ENCODE data around the gene SLC16A10. TPM values are rescaled to one million over a fixed set of nuclear protein-coding genes. Genes with fewer than 3 reads are reported as not detected.

SLC16A10 gene
- total and polyA plus RNA-seq, 2 of the 4 experiments (the other 2 are of a cell fraction) = not detected

DNA sequence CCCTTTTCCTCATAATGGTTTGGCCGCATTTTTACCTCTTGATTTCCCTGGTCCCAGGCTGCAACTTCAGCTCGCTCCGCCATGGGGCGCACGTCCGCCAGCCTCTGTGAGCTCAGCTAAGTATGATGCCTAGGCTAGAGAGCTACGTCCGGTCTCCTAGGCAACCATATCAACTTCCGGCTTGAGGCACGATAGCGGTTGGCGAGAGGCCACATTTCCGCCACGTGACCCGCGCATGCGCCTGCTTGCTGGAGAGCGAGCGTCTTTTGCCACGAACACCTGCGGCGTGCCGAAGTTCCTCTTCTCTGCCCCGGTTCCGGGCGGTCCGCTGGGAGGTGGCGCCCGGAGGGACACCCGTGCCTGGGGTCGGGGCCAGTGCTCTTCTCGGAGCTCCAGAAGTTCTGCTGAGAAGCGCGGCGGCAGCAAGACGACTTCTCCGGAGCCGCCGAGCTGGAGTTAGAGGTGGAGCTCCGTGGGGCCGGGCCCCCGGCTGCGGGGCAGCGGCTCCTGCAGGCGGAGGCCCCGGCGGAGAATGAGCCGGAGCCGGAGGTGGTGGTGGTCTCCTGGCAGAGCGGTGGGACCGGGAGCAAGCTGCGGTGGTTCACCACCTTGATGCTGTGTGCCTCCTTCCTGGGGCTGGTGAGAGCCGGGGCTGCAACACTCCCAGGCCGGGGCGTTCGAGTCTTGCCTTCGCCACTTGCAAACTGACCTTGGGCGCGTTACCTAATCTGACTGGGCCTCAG is 172.0 kb downstream of the SLC16A10 start:
- no peak overlapping the region for H3K23ac ChIP-seq (ENCODE audit: low read depth, low read length)
- H2AK9ac ChIP-seq (replicated peaks; ENCODE audit: low read depth, low read length, poor library complexity) = peak overlapping the region; percentile 96
- H2BK20ac ChIP-seq (ENCODE audit: low read depth, low read length) = no peak overlapping the region
- peak overlapping the region; percentile 76 for H2BK120ac ChIP-seq (ENCODE audit: low read depth, low read length)
- H3K9me3 ChIP-seq (ENCODE audit: control insufficient read depth, insufficient read depth, low read length) = no peaks in the 10 kb centered on the region
- H2AFZ ChIP-seq (replicated peaks; ENCODE audit: low read length, poor library complexity) = peak overlapping the region; percentile 96
- H3K18ac ChIP-seq (ENCODE audit: low read depth, low read length) = no peak overlapping the region
- dilution Hi-C loops (cut with HindIII; ENCODE audit: low sequenced_read_pairs, unreplicated experiment) (no loop called here), intact Hi-C loops (cut with micrococcal nuclease) (loop anchor here (1.0 to 5.0 kb wide), 5 partner anchors 202 to 784 kb away; partner anchors contain the start of gene REV3L), in situ Hi-C loops (cut with MboI; ENCODE audit: low sequenced_read_pairs) (no loop called here)
- H2BK15ac ChIP-seq (ENCODE audit: low read depth, low read length) = 0 out of 3 replicates have a peak overlapping the region, but pooled peaks have one; percentile 18
- ChIA-PET CTCF (interaction anchor here (0.8 to 1.9 kb wide), 16 partner anchors 9 to 383 kb away, joined by 3 to 6 read pairs (median 4); partner anchors contain the start of genes RPF2 and TRAF3IP2), POLR2A (ENCODE audit: unreplicated experiment) (no interaction called here)
- no peak overlapping the region for H2AK5ac ChIP-seq (ENCODE audit: low read depth, low read length)
- H3K4ac ChIP-seq (ENCODE audit: low read depth, low read length) = peak overlapping the region; percentile 59
- H3K36me3 ChIP-seq (ENCODE audit: control insufficient read depth, insufficient read depth, low read length) = no peaks in the 10 kb centered on the region
- H3K27ac ChIP-seq (ENCODE audit: insufficient read depth, low read length) = peak overlapping the region; percentile 56
- H3K56ac ChIP-seq (ENCODE audit: extremely low read depth, insufficient read depth, low read length) = 0 out of 2 replicates have a peak overlapping the region, but pooled peaks have one; percentile 26
- peak; percentile 98 for ATAC-seq (ENCODE audit: low read depth)
- peak overlapping the region in 1 of 2 experiments; percentile 76; a peak in 1 of 4 replicates for H4K8ac ChIP-seq (ENCODE audit: low read depth in 2 of 2, low read length in 2 of 2)
- H3K27me3 ChIP-seq (ENCODE audit: control insufficient read depth, insufficient read depth, low read length) = no peaks in the 10 kb centered on the region
- 1% methylated on average over 27 of the region's 59 CpGs; no CpG with 5 or more reads in 1 of the 2 experiments for WGBS, 2 experiments (ENCODE audit: extremely low coverage in 2 of 2, insufficient read length in 1 of 2)
- BruUV-seq (replicated peaks) = TSS peak; percentile 67
- H3K4me1 ChIP-seq (ENCODE audit: control insufficient read depth, insufficient read depth, low read length) = peaks cover 10% of the 10 kb centered on the region
- peak overlapping the region; percentile 31 for H3K9ac ChIP-seq (ENCODE audit: low read depth, low read length)
- H4K91ac ChIP-seq (ENCODE audit: insufficient read depth, low read depth, low read length) = peak overlapping the region; percentile 34; the same call in 1 of the 2 replicates
- H3K14ac ChIP-seq (replicated peaks; ENCODE audit: low read depth, low read length) = peak overlapping the region; percentile 85
- peaks cover 3 to 35% of the 10 kb centered on the region in 2 experiments; a peak in 3 of 4 replicates for H3K79me1 ChIP-seq (ENCODE audit: low read depth in 1 of 2, low read length in 2 of 2)
- H2BK5ac ChIP-seq (ENCODE audit: low read depth, low read length, poor library complexity, severe bottlenecking) = peak overlapping the region; percentile 51
- no peaks in the 10 kb centered on the region for H3K9me1 ChIP-seq (ENCODE audit: insufficient read depth, low read length)
- H3K4me3 ChIP-seq (ENCODE audit: insufficient read depth, low read depth, low read length) = peak overlapping the region; percentile 62
- H4K5ac ChIP-seq (ENCODE audit: low read depth, low read length) = no peak overlapping the region
- peak; percentile 99 for DNase-seq
- peaks cover 4% of the 10 kb centered on the region; the same call in 1 of the 2 replicates for H4K20me1 ChIP-seq (ENCODE audit: insufficient read depth, low read length)
- peak overlapping the region; percentile 82 for H3K4me2 ChIP-seq (ENCODE audit: low read depth, low read length)
- TF ChIP-seq RAD21 (IDR thresholded peaks at IDR 0.05; ENCODE audit: low read length) (peak; percentile 85), NFE2L2 (IDR thresholded peaks at IDR 0.05; ENCODE audit: low read depth, low read length) (peak; percentile 12; the same call in 1 of the 2 replicates), RCOR1 (IDR thresholded peaks at IDR 0.05; ENCODE audit: insufficient replicate concordance, low read length) (peak; percentile 41), CEBPB (IDR thresholded peaks at IDR 0.05; ENCODE audit: low read depth, low read length) (no peak), POLR2A (IDR thresholded peaks at IDR 0.05; ENCODE audit: low read depth, low read length) (peak; percentile 85), BHLHE40 (IDR thresholded peaks at IDR 0.05; ENCODE audit: low read depth, low read length) (peak; percentile 93), FOS (IDR thresholded peaks at IDR 0.05; ENCODE audit: low read depth, low read length) (0 out of 2 replicates have a peak, but pooled peaks have one; percentile 24), MAFK (IDR thresholded peaks at IDR 0.05; ENCODE audit: low read depth, low read length) (no peak), RFX5 (IDR thresholded peaks at IDR 0.05; ENCODE audit: low read depth, low read length) (no peak), MXI1 (IDR thresholded peaks at IDR 0.05; ENCODE audit: borderline replicate concordance, low read depth, low read length) (peak; percentile 89)
- TF ChIP-seq, protein P1, sequence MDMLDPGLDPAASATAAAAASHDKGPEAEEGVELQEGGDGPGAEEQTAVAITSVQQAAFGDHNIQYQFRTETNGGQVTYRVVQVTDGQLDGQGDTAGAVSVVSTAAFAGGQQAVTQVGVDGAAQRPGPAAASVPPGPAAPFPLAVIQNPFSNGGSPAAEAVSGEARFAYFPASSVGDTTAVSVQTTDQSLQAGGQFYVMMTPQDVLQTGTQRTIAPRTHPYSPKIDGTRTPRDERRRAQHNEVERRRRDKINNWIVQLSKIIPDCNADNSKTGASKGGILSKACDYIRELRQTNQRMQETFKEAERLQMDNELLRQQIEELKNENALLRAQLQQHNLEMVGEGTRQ (IDR thresholded peaks at IDR 0.05; ENCODE audit: low read depth, low read length) = peak; percentile 99
- TF ChIP-seq, protein P2, sequence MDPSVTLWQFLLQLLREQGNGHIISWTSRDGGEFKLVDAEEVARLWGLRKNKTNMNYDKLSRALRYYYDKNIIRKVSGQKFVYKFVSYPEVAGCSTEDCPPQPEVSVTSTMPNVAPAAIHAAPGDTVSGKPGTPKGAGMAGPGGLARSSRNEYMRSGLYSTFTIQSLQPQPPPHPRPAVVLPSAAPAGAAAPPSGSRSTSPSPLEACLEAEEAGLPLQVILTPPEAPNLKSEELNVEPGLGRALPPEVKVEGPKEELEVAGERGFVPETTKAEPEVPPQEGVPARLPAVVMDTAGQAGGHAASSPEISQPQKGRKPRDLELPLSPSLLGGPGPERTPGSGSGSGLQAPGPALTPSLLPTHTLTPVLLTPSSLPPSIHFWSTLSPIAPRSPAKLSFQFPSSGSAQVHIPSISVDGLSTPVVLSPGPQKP (IDR thresholded peaks at IDR 0.05; ENCODE audit: borderline replicate concordance, low read depth, low read length) = 0 out of 2 replicates have a peak, but pooled peaks have one; percentile 60
- TF ChIP-seq, protein P3, sequence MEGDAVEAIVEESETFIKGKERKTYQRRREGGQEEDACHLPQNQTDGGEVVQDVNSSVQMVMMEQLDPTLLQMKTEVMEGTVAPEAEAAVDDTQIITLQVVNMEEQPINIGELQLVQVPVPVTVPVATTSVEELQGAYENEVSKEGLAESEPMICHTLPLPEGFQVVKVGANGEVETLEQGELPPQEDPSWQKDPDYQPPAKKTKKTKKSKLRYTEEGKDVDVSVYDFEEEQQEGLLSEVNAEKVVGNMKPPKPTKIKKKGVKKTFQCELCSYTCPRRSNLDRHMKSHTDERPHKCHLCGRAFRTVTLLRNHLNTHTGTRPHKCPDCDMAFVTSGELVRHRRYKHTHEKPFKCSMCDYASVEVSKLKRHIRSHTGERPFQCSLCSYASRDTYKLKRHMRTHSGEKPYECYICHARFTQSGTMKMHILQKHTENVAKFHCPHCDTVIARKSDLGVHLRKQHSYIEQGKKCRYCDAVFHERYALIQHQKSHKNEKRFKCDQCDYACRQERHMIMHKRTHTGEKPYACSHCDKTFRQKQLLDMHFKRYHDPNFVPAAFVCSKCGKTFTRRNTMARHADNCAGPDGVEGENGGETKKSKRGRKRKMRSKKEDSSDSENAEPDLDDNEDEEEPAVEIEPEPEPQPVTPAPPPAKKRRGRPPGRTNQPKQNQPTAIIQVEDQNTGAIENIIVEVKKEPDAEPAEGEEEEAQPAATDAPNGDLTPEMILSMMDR (conservative IDR thresholded peaks at IDR 0.05; ENCODE audit: low read depth, low read length) = peak; percentile 98
